Muscle of leg (tissue), 11 donors: Measurements from ENCODE around the gene NPAS2. TPM values are rescaled to one million over a fixed set of nuclear protein-coding genes. Genes with fewer than 3 reads are reported as not detected.

Experiments
- DNase-seq: peaks from one replicate; pipeline ENCODE4 v3.0.0; 2013
- H3K27ac ChIP-seq: one replicate; pipeline ENCODE4 v1.5.1; 2013; ENCODE audit warnings: mild to moderate bottlenecking, low read length, control low read depth
- H3K27me3 ChIP-seq: one replicate; pipeline ENCODE4 v1.6.1; 2013; ENCODE audit warnings: low read length; ENCODE audit not compliant: control insufficient read depth, insufficient read depth
- H3K36me3 ChIP-seq: one replicate; pipeline ENCODE4 v1.6.1; 2013; ENCODE audit warnings: low read length; ENCODE audit not compliant: control insufficient read depth, insufficient read depth
- H3K4me1 ChIP-seq: one replicate; pipeline ENCODE4 v1.6.1; 2013; ENCODE audit warnings: low read length; ENCODE audit not compliant: control insufficient read depth, insufficient read depth
- H3K4me3 ChIP-seq: one replicate; pipeline ENCODE4 v1.5.1; 2013; ENCODE audit warnings: low read length, control low read depth
- H3K9me3 ChIP-seq: replicated peaks from 2 replicates; pipeline ENCODE4 v1.6.1; 2013; ENCODE audit warnings: low read depth, low read length; ENCODE audit not compliant: control insufficient read depth
- WGBS: methylation state at CpG from one replicate; pipeline ENCODE4 v1.1.5; 2013; ENCODE audit warnings: missing lambda C conversion rate; ENCODE audit not compliant: insufficient coverage; 5-methylcytosine and 5-hydroxymethylcytosine counted together
- polyA plus RNA-seq, 8 donors: library from polyadenylated mRNA; unstranded; fragments of 120-200 nt; gene quantifications; one replicate each; pipeline versions ENCODE4 v1.2.1 to v1.2.3, GENCODE V29; 2013; ENCODE audit warnings: inconsistent platforms in 1 of 8, low replicate concordance in 1 of 8; ENCODE audit not compliant: insufficient read length in 8 of 8, insufficient read depth in 1 of 8
- total RNA-seq: library from RNA; stranded (reverse); fragments of 120-200 nt; gene quantifications from one replicate; pipeline ENCODE4 v1.2.4, GENCODE V29; 2013

The NPAS2 gene
- total and polyA plus RNA-seq, 9 donors: 2.9 to 18.5 (median 8.9) TPM

- no peaks in the 10 kb centered on the region for H3K9me3 ChIP-seq
- DNase-seq: no peak
- H3K4me3 ChIP-seq: no peak overlapping the region
- H3K4me1 ChIP-seq: peaks cover 5% of the 10 kb centered on the region
- peaks cover 5% of the 10 kb centered on the region for H3K36me3 ChIP-seq
- H3K27me3 ChIP-seq: no peaks in the 10 kb centered on the region
- H3K27ac ChIP-seq: no peak overlapping the region
- WGBS: no CpG with 5 or more reads among the region's 5 CpGs
Measured at GRCh38 chr2:100997509-100998234, 177.7 kb downstream of the NPAS2 start.

- Histone ChIP-seq H3K9me3 (no peaks in the 10 kb centered on the region), H3K27ac (no peak overlapping the region), H3K4me3 (no peak overlapping the region), H3K27me3 (no peaks in the 10 kb centered on the region), H3K36me3 (peaks cover 9% of the 10 kb centered on the region), H3K4me1 (peaks cover 8% of the 10 kb centered on the region)
- 60% methylated on average over 1 of the region's 6 CpGs for WGBS
- DNase-seq: no peak
Measured at GRCh38 chr2:100998235-100998573, 178.3 kb downstream of the NPAS2 start.

GRCh38 chr2:100999995-101000394 is 180.1 kb downstream of the NPAS2 start:
- H3K4me3 ChIP-seq: no peak overlapping the region
- no peaks in the 10 kb centered on the region for H3K9me3 ChIP-seq
- WGBS: no CpG with 5 or more reads among the region's 2 CpGs
- DNase-seq: no peak
- H3K36me3 ChIP-seq: peaks cover 27% of the 10 kb centered on the region
- peaks cover 17% of the 10 kb centered on the region for H3K4me1 ChIP-seq
- no peak overlapping the region for H3K27ac ChIP-seq
- H3K27me3 ChIP-seq: no peaks in the 10 kb centered on the region

GRCh38 chr2:101001691-101002561 is 182.0 kb downstream of the NPAS2 start, which contains the start of gene RPL31:
TSS of gene RPL31 (plus strand) at chr2:101002289. CDS start at chr2:101002702, 413 bp downstream.
- H3K9me3 ChIP-seq: no peaks in the 10 kb centered on the region
- H3K27ac ChIP-seq: peak within 1 kb of the TSS; percentile 89
- no peaks in the 10 kb centered on the region for H3K27me3 ChIP-seq
- DNase-seq: peak; percentile 99
- peak within 1 kb of the TSS; percentile 96 for H3K4me3 ChIP-seq
- H3K4me1 ChIP-seq: peaks cover 17% of the 10 kb centered on the region
- H3K36me3 ChIP-seq: peaks cover 39% of the 10 kb centered on the region
- WGBS: 7% methylated on average over 49 of the region's 59 CpGs

GRCh38 chr2:101002562-101003277 is 182.8 kb downstream of the NPAS2 start:
- H3K9me3 ChIP-seq: no peaks in the 10 kb centered on the region
- H3K27me3 ChIP-seq: no peaks in the 10 kb centered on the region
- DNase-seq: peak; percentile 36
- H3K27ac ChIP-seq: peak overlapping the region; percentile 89
- H3K4me1 ChIP-seq: peaks cover 17% of the 10 kb centered on the region
- 2% methylated on average over 22 of the region's 26 CpGs for WGBS
- peak overlapping the region; percentile 96 for H3K4me3 ChIP-seq
- H3K36me3 ChIP-seq: peaks cover 46% of the 10 kb centered on the region

GRCh38 chr2:101003278-101003775 is 183.4 kb downstream of the NPAS2 start:
- Histone ChIP-seq H3K9me3 (no peaks in the 10 kb centered on the region), H3K27ac (peak overlapping the region; percentile 89), H3K4me3 (peak overlapping the region; percentile 96), H3K4me1 (peaks cover 17% of the 10 kb centered on the region), H3K27me3 (no peaks in the 10 kb centered on the region), H3K36me3 (peaks cover 49% of the 10 kb centered on the region)
- WGBS: no CpG with 5 or more reads among the region's 12 CpGs
- no peak for DNase-seq

GRCh38 chr2:101004620-101005325 is 184.8 kb downstream of the NPAS2 start:
- no peak for DNase-seq
- H3K9me3 ChIP-seq: no peaks in the 10 kb centered on the region
- H3K4me3 ChIP-seq: no peak overlapping the region
- no peak overlapping the region for H3K27ac ChIP-seq
- H3K4me1 ChIP-seq: peaks cover 17% of the 10 kb centered on the region
- H3K36me3 ChIP-seq: peaks cover 53% of the 10 kb centered on the region
- H3K27me3 ChIP-seq: no peaks in the 10 kb centered on the region
- 89% methylated on average over 9 of the region's 12 CpGs for WGBS

- no peak for DNase-seq
- Histone ChIP-seq H3K27ac (no peak overlapping the region), H3K4me3 (no peak overlapping the region), H3K27me3 (no peaks in the 10 kb centered on the region), H3K9me3 (no peaks in the 10 kb centered on the region), H3K36me3 (peaks cover 65% of the 10 kb centered on the region), H3K4me1 (peaks cover 17% of the 10 kb centered on the region)
- 83% methylated on average over 1 of the region's 4 CpGs for WGBS
Measured at GRCh38 chr2:101006065-101006715, 186.3 kb downstream of the NPAS2 start.
